K562 (cell line): ENCODE data around the gene TLCD4. TPM values are rescaled to one million over a fixed set of nuclear protein-coding genes. Genes with fewer than 3 reads are reported as not detected.
A peak's percentile ranks its signal among the peaks of the same experiment; 100 is the strongest.

Experiments
- ATF3 ChIP-seq, 2 experiments: fragments of 450-650 bp in 1 of 2; sonication (generic) in 1 of 2; formaldehyde crosslinking in 1 of 2; IDR thresholded peaks in 1 of 2; conservative IDR thresholded peaks in 1 of 2; 2 replicates each; pipeline versions ENCODE4 v1.6.1 to v1.8.1; 2016 to 2023; ENCODE audit warnings: mild to moderate bottlenecking in 2 of 2, moderate library complexity in 2 of 2, inconsistent platforms in 1 of 2, missing genetic modification reagents in 1 of 2
- COPS2 ChIP-seq: fragments of 450-650 bp; conservative IDR thresholded peaks from 2 replicates; pipeline ENCODE4 v1.6.1; 2016; ENCODE audit warnings: mild to moderate bottlenecking, moderate library complexity
- DPF2 ChIP-seq: fragments of 450-650 bp; IDR thresholded peaks from 2 replicates; pipeline ENCODE4 v1.6.1; 2016
- E4F1 ChIP-seq: fragments of 250-450 bp; sonication (Bioruptor Pico); IDR thresholded peaks from 2 replicates; pipeline ENCODE4 v1.5.0; 2021; ENCODE audit warnings: mild to moderate bottlenecking, borderline replicate concordance
- EHMT2 ChIP-seq: fragments of 450-650 bp; IDR thresholded peaks from 2 replicates; pipeline ENCODE4 v1.6.1; 2018; ENCODE audit warnings: antibody characterized with exemption
- EP300 ChIP-seq: IDR thresholded peaks from 2 replicates; pipeline ENCODE4 v1.6.1; 2012; ENCODE audit warnings: low read length, improper control_type of control experiment
- HDAC1 ChIP-seq, 2 experiments: fragments of 450-650 bp; IDR thresholded peaks; 2 replicates each; pipeline ENCODE4 v1.6.1; 2016 to 2017; ENCODE audit warnings: inconsistent platforms in 1 of 2, mild to moderate bottlenecking in 1 of 2, moderate library complexity in 1 of 2
- HDGF ChIP-seq: fragments of 450-650 bp; IDR thresholded peaks from 2 replicates; pipeline ENCODE4 v1.6.1; 2016
- KAT2B ChIP-seq: IDR thresholded peaks from one replicate; pipeline ENCODE4 v1.6.1; 2012; ENCODE audit warnings: low read depth, mild to moderate bottlenecking, control low read depth, inconsistent platforms, low read length, moderate library complexity
- KLF16 ChIP-seq: IDR thresholded peaks from 2 replicates; pipeline ENCODE4 v1.6.1; 2016; ENCODE audit warnings: antibody characterized with exemption
- NFE2 ChIP-seq: IDR thresholded peaks from 2 replicates; pipeline ENCODE4 v1.6.1; 2014; ENCODE audit warnings: antibody characterized with exemption, low read depth
- NFIC ChIP-seq: fragments of 450-650 bp; IDR thresholded peaks from 2 replicates; pipeline ENCODE4 v1.6.1; 2017; ENCODE audit warnings: mild to moderate bottlenecking, inconsistent platforms
- NRF1 ChIP-seq, 2 experiments: fragments of 450-650 bp; IDR thresholded peaks in 1 of 2; conservative IDR thresholded peaks in 1 of 2; 2 replicates each; pipeline ENCODE4 v1.6.1; 2014; ENCODE audit warnings: mild to moderate bottlenecking in 2 of 2
- PHB2 ChIP-seq: fragments of 450-650 bp; IDR thresholded peaks from 2 replicates; pipeline ENCODE4 v1.6.1; 2017; ENCODE audit warnings: low read depth
- PHF21A ChIP-seq: fragments of 450-650 bp; IDR thresholded peaks from 2 replicates; pipeline ENCODE4 v1.6.1; 2017; ENCODE audit warnings: low read depth, borderline replicate concordance
- SMAD4 ChIP-seq: fragments of 250-450 bp; sonication (Bioruptor Pico); conservative IDR thresholded peaks from 2 replicates; pipeline ENCODE4 v1.8.0; 2021; ENCODE audit warnings: inconsistent platforms, mild to moderate bottlenecking, moderate library complexity
- SMARCA4 ChIP-seq: fragments of 450-650 bp; IDR thresholded peaks from 2 replicates; pipeline ENCODE4 v1.6.1; 2016
- SREBF2 ChIP-seq: sonication (generic); formaldehyde crosslinking; IDR thresholded peaks from 2 replicates; pipeline ENCODE4 v1.4.0; 2020; ENCODE audit warnings: mild to moderate bottlenecking, missing genetic modification reagents
- TBL1XR1 ChIP-seq, 2 experiments: IDR thresholded peaks; 2 replicates each; pipeline ENCODE4 v1.6.1; 2012; ENCODE audit warnings: improper control_type of control experiment in 2 of 2, low read length in 2 of 2, mild to moderate bottlenecking in 1 of 2
- TCF7L2 ChIP-seq: fragments of 150-350 bp; IDR thresholded peaks from 2 replicates; pipeline ENCODE4 v1.6.1; 2016; ENCODE audit warnings: low read depth, mild to moderate bottlenecking, low read length, moderate library complexity
- ZBTB2 ChIP-seq: fragments of 450-650 bp; IDR thresholded peaks from 2 replicates; pipeline ENCODE4 v1.6.1; 2016; ENCODE audit warnings: antibody characterized with exemption
- ZBTB43 ChIP-seq: sonication (generic); formaldehyde crosslinking; IDR thresholded peaks from 2 replicates; pipeline ENCODE4 v1.8.0; 2023; ENCODE audit warnings: mild to moderate bottlenecking, missing genetic modification reagents
- ZNF274 ChIP-seq: IDR thresholded peaks from 2 replicates; pipeline ENCODE4 v1.6.1; 2011; ENCODE audit warnings: low read depth, mild to moderate bottlenecking, low read length, moderate library complexity, borderline replicate concordance
- ZNF311 ChIP-seq: fragments of 250-450 bp; sonication (Bioruptor Pico); IDR thresholded peaks from 2 replicates; pipeline ENCODE4 v1.4.0; 2020; ENCODE audit warnings: mild to moderate bottlenecking, moderate library complexity
- ZNF408 ChIP-seq: fragments of 250-450 bp; sonication (Bioruptor Pico); IDR thresholded peaks from 2 replicates; pipeline ENCODE4 v1.4.0; 2020; ENCODE audit warnings: low read depth, mild to moderate bottlenecking, moderate library complexity
- ZNF75A ChIP-seq: fragments of 450-650 bp; formaldehyde crosslinking; IDR thresholded peaks from 2 replicates; pipeline ENCODE4 v1.4.0; 2020; ENCODE audit warnings: mild to moderate bottlenecking
- ZZZ3 ChIP-seq: fragments of 450-650 bp; IDR thresholded peaks from 2 replicates; pipeline ENCODE4 v1.6.1; 2016; ENCODE audit warnings: antibody characterized with exemption, mild to moderate bottlenecking, moderate library complexity
- polyA plus RNA-seq, 8 experiments: library from polyadenylated mRNA; depleted of rRNA in 4 of 8; stranded (reverse) in 5 of 8; unstranded in 3 of 8; fragments of >200 nt; fragmentation: Nextera tagmentation in 2 of 8; fragmentation: Illumina TruSeq in 1 of 8; extraction: Ambion mirVana in 2 of 8; extraction: Trizol in 1 of 8; gene quantifications; 2 replicates each; pipeline versions ENCODE4 v1.2.1 to v1.2.3, GENCODE V29; 2011 to 2014; ENCODE audit warnings: inconsistent platforms in 1 of 8, missing spikeins in 1 of 8
- total RNA-seq, 7 experiments: library from RNA; depleted of rRNA in 6 of 7; stranded (reverse); fragments of >200 nt in 6 of 7; fragmentation: Illumina TruSeq in 2 of 7; extraction: Trizol in 2 of 7; gene quantifications; 2 replicates each; pipeline versions ENCODE4 v1.2.1 to v1.2.3, GENCODE V29; 2011 to 2021; ENCODE audit warnings: low replicate concordance in 1 of 7

Gene TLCD4
- total and polyA plus RNA-seq, 9 of the 15 experiments (the other 6 are each of a cell fraction or from before 2014, with no cell fraction given), result 3.5 to 19.8 (median 7.6) TPM

- peak; percentile 49 for TF ChIP-seq ATF3 (IDR thresholded peaks at IDR 0.05)
- TF ChIP-seq ATF3 (CRISPR knock-in tag; conservative IDR thresholded peaks at IDR 0.05), result no peak
- peak; percentile 92 for TF ChIP-seq KLF16
- peak; percentile 73 to 81; a peak in 2 of 4 replicates for TF ChIP-seq TBL1XR1 (IDR thresholded peaks at IDR 0.05; ENCODE audit: low read length in 2 of 2)
- no peak for TF ChIP-seq ZZZ3
- TF ChIP-seq COPS2, result no peak
- TF ChIP-seq PHF21A, result no peak
- peak; percentile 33; the same call in 1 of the 2 replicates for TF ChIP-seq ZNF274
- no peak for TF ChIP-seq ZNF311 (CRISPR knock-in tag)
- peak; percentile 80; the same call in 1 of the 2 replicates for TF ChIP-seq PHB2
- no peak for TF ChIP-seq HDGF
- TF ChIP-seq NFE2, result peak; percentile 60
- no peak for TF ChIP-seq ZNF408 (CRISPR knock-in tag)
- TF ChIP-seq EP300, result peak; percentile 94
- peak; percentile 92 for TF ChIP-seq SMARCA4
- TF ChIP-seq ZBTB43, result no peak
- 0 out of 4 replicates have a peak, but pooled peaks of 1 of the 2 experiments have one; percentile 12 for TF ChIP-seq NRF1 (conservative IDR thresholded peaks at IDR 0.05 in 1 of 2, IDR thresholded peaks at IDR 0.05 in 1 of 2)
- TF ChIP-seq ZNF75A (CRISPR knock-in tag), result no peak
- TF ChIP-seq KAT2B, result no peak
- TF ChIP-seq HDAC1 (IDR thresholded peaks at IDR 0.05), result peak in 1 of 2 experiments; percentile 63; a peak in 1 of 4 replicates
- 0 out of 2 replicates have a peak, but pooled peaks have one; percentile 47 for TF ChIP-seq EHMT2
- peak; percentile 92 for TF ChIP-seq DPF2
- peak; percentile 88 for TF ChIP-seq NFIC
- peak; percentile 37; the same call in 1 of the 2 replicates for TF ChIP-seq ZBTB2
- no peak for TF ChIP-seq TCF7L2
- TF ChIP-seq SREBF2, result no peak
- peak; percentile 46; the same call in 1 of the 2 replicates for TF ChIP-seq SMAD4 (CRISPR knock-in tag)
- no peak for TF ChIP-seq E4F1 (CRISPR knock-in tag)
Observed at GRCh38 chr1:95115708-95116137, 1.4 kb upstream of the TLCD4 start (continued).
